ENCODE data around the gene C8A.

C8A gene

GRCh38 chr1:56868761-56869160 lies 14.2 kb downstream of the C8A start:
- Histone ChIP-seq H3K4me1 (ENCODE audit: control insufficient read depth, insufficient read depth, low read length) (no peaks in the 10 kb centered on the region), H3K27me3 (ENCODE audit: control insufficient read depth, insufficient read depth, low read length) (no peaks in the 10 kb centered on the region), H3K27ac (ENCODE audit: low read depth, low read length) (no peak overlapping the region), H3K9ac (ENCODE audit: low read length) (no peak overlapping the region), H3K4me3 (ENCODE audit: low read length) (no peak overlapping the region), H3K36me3 (ENCODE audit: control insufficient read depth, insufficient read depth, low read length) (no peaks in the 10 kb centered on the region)

GRCh38 chr1:56872597-56872996 lies 18.0 kb downstream of the C8A start:
- Histone ChIP-seq H3K4me1 (ENCODE audit: control insufficient read depth, insufficient read depth, low read length) (no peaks in the 10 kb centered on the region), H3K36me3 (ENCODE audit: control insufficient read depth, insufficient read depth, low read length) (no peaks in the 10 kb centered on the region), H3K4me3 (ENCODE audit: low read length) (no peak overlapping the region), H3K27me3 (ENCODE audit: control insufficient read depth, insufficient read depth, low read length) (no peaks in the 10 kb centered on the region), H3K9ac (ENCODE audit: low read length) (no peak overlapping the region), H3K27ac (ENCODE audit: low read depth, low read length) (no peak overlapping the region)

GRCh38 chr1:56873213-56873612 lies 18.6 kb downstream of the C8A start:
- no peaks in the 10 kb centered on the region for H3K27me3 ChIP-seq (ENCODE audit: control insufficient read depth, insufficient read depth, low read length)
- no peaks in the 10 kb centered on the region for H3K4me1 ChIP-seq (ENCODE audit: control insufficient read depth, insufficient read depth, low read length)
- H3K9ac ChIP-seq (ENCODE audit: low read length) = no peak overlapping the region
- no peak overlapping the region for H3K4me3 ChIP-seq (ENCODE audit: low read length)
- H3K36me3 ChIP-seq (ENCODE audit: control insufficient read depth, insufficient read depth, low read length) = no peaks in the 10 kb centered on the region
- no peak overlapping the region for H3K27ac ChIP-seq (ENCODE audit: low read depth, low read length)

- no peaks in the 10 kb centered on the region for H3K36me3 ChIP-seq (ENCODE audit: control insufficient read depth, insufficient read depth, low read length)
- no peaks in the 10 kb centered on the region for H3K4me1 ChIP-seq (ENCODE audit: control insufficient read depth, insufficient read depth, low read length)
- no peak overlapping the region for H3K4me3 ChIP-seq (ENCODE audit: low read length)
- no peak overlapping the region for H3K9ac ChIP-seq (ENCODE audit: low read length)
- no peak overlapping the region for H3K27ac ChIP-seq (ENCODE audit: low read depth, low read length)
- no peaks in the 10 kb centered on the region for H3K27me3 ChIP-seq (ENCODE audit: control insufficient read depth, insufficient read depth, low read length)
Measured at GRCh38 chr1:56874689-56875088, 20.1 kb downstream of the C8A start.

- H3K4me3 ChIP-seq (ENCODE audit: low read length) = no peak overlapping the region
- no peaks in the 10 kb centered on the region for H3K36me3 ChIP-seq (ENCODE audit: control insufficient read depth, insufficient read depth, low read length)
- H3K27me3 ChIP-seq (ENCODE audit: control insufficient read depth, insufficient read depth, low read length) = no peaks in the 10 kb centered on the region
- H3K4me1 ChIP-seq (ENCODE audit: control insufficient read depth, insufficient read depth, low read length) = no peaks in the 10 kb centered on the region
- no peak overlapping the region for H3K27ac ChIP-seq (ENCODE audit: low read depth, low read length)
- no peak overlapping the region for H3K9ac ChIP-seq (ENCODE audit: low read length)
Measured at GRCh38 chr1:56877973-56878372, 23.4 kb downstream of the C8A start.

- Histone ChIP-seq H3K36me3 (ENCODE audit: control insufficient read depth, insufficient read depth, low read length) (no peaks in the 10 kb centered on the region), H3K27ac (ENCODE audit: low read depth, low read length) (no peak overlapping the region)
Measured at GRCh38 chr1:56880774-56881173, 26.2 kb downstream of the C8A start.

GRCh38 chr1:56881417-56881816 lies 26.8 kb downstream of the C8A start:
- no peaks in the 10 kb centered on the region for H3K36me3 ChIP-seq (ENCODE audit: control insufficient read depth, insufficient read depth, low read length)
- H3K9ac ChIP-seq (ENCODE audit: low read length) = no peak overlapping the region
- no peak overlapping the region for H3K27ac ChIP-seq (ENCODE audit: low read depth, low read length)
- no peaks in the 10 kb centered on the region for H3K4me1 ChIP-seq (ENCODE audit: control insufficient read depth, insufficient read depth, low read length)
- H3K4me3 ChIP-seq (ENCODE audit: low read length) = no peak overlapping the region
- no peaks in the 10 kb centered on the region for H3K27me3 ChIP-seq (ENCODE audit: control insufficient read depth, insufficient read depth, low read length)

More at GRCh38 chr1:56880774-56881173, 26.2 kb downstream of the C8A start:
- Histone ChIP-seq H3K27me3 (ENCODE audit: control insufficient read depth, insufficient read depth, low read length) (no peaks in the 10 kb centered on the region), H3K9ac (ENCODE audit: low read length) (no peak overlapping the region), H3K4me3 (ENCODE audit: low read length) (no peak overlapping the region), H3K4me1 (ENCODE audit: control insufficient read depth, insufficient read depth, low read length) (no peaks in the 10 kb centered on the region)

GRCh38 chr1:56890229-56890628 lies 35.6 kb downstream of the C8A start:
- Histone ChIP-seq H3K36me3 (ENCODE audit: control insufficient read depth, insufficient read depth, low read length) (no peaks in the 10 kb centered on the region), H3K4me1 (ENCODE audit: control insufficient read depth, insufficient read depth, low read length) (no peaks in the 10 kb centered on the region), H3K27ac (ENCODE audit: low read depth, low read length) (no peak overlapping the region), H3K4me3 (ENCODE audit: low read length) (no peak overlapping the region), H3K27me3 (ENCODE audit: control insufficient read depth, insufficient read depth, low read length) (no peaks in the 10 kb centered on the region), H3K9ac (ENCODE audit: low read length) (no peak overlapping the region)

- no peaks in the 10 kb centered on the region for H3K36me3 ChIP-seq (ENCODE audit: control insufficient read depth, insufficient read depth, low read length)
- H3K27me3 ChIP-seq (ENCODE audit: control insufficient read depth, insufficient read depth, low read length) = no peaks in the 10 kb centered on the region
- no peak overlapping the region for H3K9ac ChIP-seq (ENCODE audit: low read length)
- no peak overlapping the region for H3K27ac ChIP-seq (ENCODE audit: low read depth, low read length)
- H3K4me3 ChIP-seq (ENCODE audit: low read length) = no peak overlapping the region
- no peaks in the 10 kb centered on the region for H3K4me1 ChIP-seq (ENCODE audit: control insufficient read depth, insufficient read depth, low read length)
Measured at GRCh38 chr1:56894014-56894413, 39.4 kb downstream of the C8A start.

GRCh38 chr1:56897150-56898004 lies 42.8 kb downstream of the C8A start:
- H3K27me3 ChIP-seq (ENCODE audit: control insufficient read depth, insufficient read depth, low read length) = no peaks in the 10 kb centered on the region
- H3K27ac ChIP-seq (ENCODE audit: low read depth, low read length) = no peak overlapping the region
- H3K9ac ChIP-seq (ENCODE audit: low read length) = no peak overlapping the region
- no peaks in the 10 kb centered on the region for H3K4me1 ChIP-seq (ENCODE audit: control insufficient read depth, insufficient read depth, low read length)
- H3K36me3 ChIP-seq (ENCODE audit: control insufficient read depth, insufficient read depth, low read length) = no peaks in the 10 kb centered on the region
- H3K4me3 ChIP-seq (ENCODE audit: low read length) = no peak overlapping the region

GRCh38 chr1:56898005-56898373 lies 43.4 kb downstream of the C8A start:
- no peaks in the 10 kb centered on the region for H3K4me1 ChIP-seq (ENCODE audit: control insufficient read depth, insufficient read depth, low read length)
- no peak overlapping the region for H3K4me3 ChIP-seq (ENCODE audit: low read length)
- H3K27ac ChIP-seq (ENCODE audit: low read depth, low read length) = no peak overlapping the region
- no peaks in the 10 kb centered on the region for H3K27me3 ChIP-seq (ENCODE audit: control insufficient read depth, insufficient read depth, low read length)
- H3K9ac ChIP-seq (ENCODE audit: low read length) = no peak overlapping the region
- no peaks in the 10 kb centered on the region for H3K36me3 ChIP-seq (ENCODE audit: control insufficient read depth, insufficient read depth, low read length)

GRCh38 chr1:56898879-56899278 lies 44.3 kb downstream of the C8A start:
- Histone ChIP-seq H3K27ac (ENCODE audit: low read depth, low read length) (no peak overlapping the region), H3K36me3 (ENCODE audit: control insufficient read depth, insufficient read depth, low read length) (no peaks in the 10 kb centered on the region), H3K27me3 (ENCODE audit: control insufficient read depth, insufficient read depth, low read length) (no peaks in the 10 kb centered on the region), H3K4me1 (ENCODE audit: control insufficient read depth, insufficient read depth, low read length) (no peaks in the 10 kb centered on the region), H3K9ac (ENCODE audit: low read length) (no peak overlapping the region), H3K4me3 (ENCODE audit: low read length) (no peak overlapping the region)

GRCh38 chr1:56901716-56902115 lies 47.1 kb downstream of the C8A start:
- no peak overlapping the region for H3K27ac ChIP-seq (ENCODE audit: low read depth, low read length)
- no peak overlapping the region for H3K9ac ChIP-seq (ENCODE audit: low read length)
- H3K27me3 ChIP-seq (ENCODE audit: control insufficient read depth, insufficient read depth, low read length) = no peaks in the 10 kb centered on the region
- no peak overlapping the region for H3K4me3 ChIP-seq (ENCODE audit: low read length)
- H3K4me1 ChIP-seq (ENCODE audit: control insufficient read depth, insufficient read depth, low read length) = no peaks in the 10 kb centered on the region
- H3K36me3 ChIP-seq (ENCODE audit: control insufficient read depth, insufficient read depth, low read length) = no peaks in the 10 kb centered on the region

Measured in rectal smooth muscle tissue (tissue), 1 donor.